ENCODE measurements around the gene SIAH3. TPM values are rescaled to one million over a fixed set of nuclear protein-coding genes. Genes with fewer than 3 reads are reported as not detected.

SIAH3 gene
- total RNA-seq, 1 experiment from 2014 or later, result not detected

- Histone ChIP-seq H3K9me2 (replicated peaks; ENCODE audit: low read length) (no peaks in the 10 kb centered on the region), H3K36me3 (ENCODE audit: low read depth, low read length) (no peaks in the 10 kb centered on the region), H3K27ac (ENCODE audit: low read length) (no peak overlapping the region), H3K4me2 (ENCODE audit: low read length) (no peak overlapping the region), H3K9me3 (ENCODE audit: low read length) (no peaks in the 10 kb centered on the region), H3K4me3 (ENCODE audit: low read length) (no peak overlapping the region), H3K27me3 (ENCODE audit: low read length) (peaks cover 50% of the 10 kb centered on the region), H2AFZ (ENCODE audit: low read length) (no peak overlapping the region), H4K20me1 (ENCODE audit: low read length) (no peaks in the 10 kb centered on the region), H3K79me2 (ENCODE audit: low read length) (no peaks in the 10 kb centered on the region), H3K9ac (ENCODE audit: low read length) (no peak overlapping the region), H3K4me1 (ENCODE audit: insufficient read depth, low read length) (no peaks in the 10 kb centered on the region), H3F3A (ENCODE audit: low read length, unreplicated experiment) (no peaks in the 10 kb centered on the region)
- BruUV-seq (replicated peaks), result no TSS peak
- DNase-seq, result no peak
- CTCF ChIA-PET, result no interaction called here
- no peak for ATAC-seq
- POLR2A ChIA-PET (ENCODE audit: unreplicated experiment), result no interaction called here
- TF ChIP-seq CTCF (conservative IDR thresholded peaks at IDR 0.05; ENCODE audit: low read depth, low read length) (no peak), EZH2phosphoT487 (IDR thresholded peaks at IDR 0.05; ENCODE audit: borderline replicate concordance, low read length) (no peak), EZH2 (IDR thresholded peaks at IDR 0.05; ENCODE audit: low read length, unreplicated experiment) (no peak)
- intact Hi-C loops (cut with micrococcal nuclease), result no loop called here
Observed at GRCh38 chr13:45896285-45896684, 44.7 kb upstream of the SIAH3 start.

GRCh38 chr13:45895881-45896280 is 44.3 kb upstream of the SIAH3 start:
- Histone ChIP-seq H3K9ac (ENCODE audit: low read length) (no peak overlapping the region), H3K9me2 (replicated peaks; ENCODE audit: low read length) (no peaks in the 10 kb centered on the region), H2AFZ (ENCODE audit: low read length) (no peak overlapping the region), H3K79me2 (ENCODE audit: low read length) (no peaks in the 10 kb centered on the region), H3K36me3 (ENCODE audit: low read depth, low read length) (no peaks in the 10 kb centered on the region), H3K4me1 (ENCODE audit: insufficient read depth, low read length) (no peaks in the 10 kb centered on the region), H3K4me2 (ENCODE audit: low read length) (no peak overlapping the region), H3K4me3 (ENCODE audit: low read length) (no peak overlapping the region), H4K20me1 (ENCODE audit: low read length) (no peaks in the 10 kb centered on the region), H3K27ac (ENCODE audit: low read length) (no peak overlapping the region), H3F3A (ENCODE audit: low read length, unreplicated experiment) (no peaks in the 10 kb centered on the region), H3K27me3 (ENCODE audit: low read length) (peaks cover 54% of the 10 kb centered on the region), H3K9me3 (ENCODE audit: low read length) (no peaks in the 10 kb centered on the region)
- ChIA-PET POLR2A (ENCODE audit: unreplicated experiment) (no interaction called here), CTCF (no interaction called here)
- intact Hi-C loops (cut with micrococcal nuclease), result no loop called here
- DNase-seq, result no peak
- TF ChIP-seq EZH2 (IDR thresholded peaks at IDR 0.05; ENCODE audit: low read length, unreplicated experiment), result no peak
- no TSS peak for BruUV-seq (replicated peaks)
- no peak for ATAC-seq

- no peak overlapping the region for H2AFZ ChIP-seq (ENCODE audit: low read length)
- no peak overlapping the region for H3K27ac ChIP-seq (ENCODE audit: low read length)
- H3K36me3 ChIP-seq (ENCODE audit: low read depth, low read length), result no peaks in the 10 kb centered on the region
- H3K9me3 ChIP-seq (ENCODE audit: low read length), result no peaks in the 10 kb centered on the region
- ATAC-seq, result no peak
- H3K4me2 ChIP-seq (ENCODE audit: low read length), result no peak overlapping the region
- H3K9me2 ChIP-seq (replicated peaks; ENCODE audit: low read length), result no peaks in the 10 kb centered on the region
- POLR2A ChIA-PET (ENCODE audit: unreplicated experiment), result no interaction called here
- BruUV-seq (replicated peaks), result no TSS peak
- no peak overlapping the region for H3K9ac ChIP-seq (ENCODE audit: low read length)
- H4K20me1 ChIP-seq (ENCODE audit: low read length), result no peaks in the 10 kb centered on the region
- TF ChIP-seq EZH2phosphoT487 (IDR thresholded peaks at IDR 0.05; ENCODE audit: borderline replicate concordance, low read length) (no peak), EZH2 (IDR thresholded peaks at IDR 0.05; ENCODE audit: low read length, unreplicated experiment) (no peak), CTCF (conservative IDR thresholded peaks at IDR 0.05; ENCODE audit: low read depth, low read length) (no peak)
- no peak for DNase-seq
- H3F3A ChIP-seq (ENCODE audit: low read length, unreplicated experiment), result no peaks in the 10 kb centered on the region
- CTCF ChIA-PET, result no interaction called here
- H3K27me3 ChIP-seq (ENCODE audit: low read length), result peaks cover 48% of the 10 kb centered on the region
- no peaks in the 10 kb centered on the region for H3K79me2 ChIP-seq (ENCODE audit: low read length)
- H3K4me1 ChIP-seq (ENCODE audit: insufficient read depth, low read length), result no peaks in the 10 kb centered on the region
- intact Hi-C loops (cut with micrococcal nuclease), result no loop called here
- H3K4me3 ChIP-seq (ENCODE audit: low read length), result no peak overlapping the region
Observed at GRCh38 chr13:45892513-45892912, 41.0 kb upstream of the SIAH3 start.

Data from PC-3 (cell line).